Activated CD4-positive, alpha-beta T cell treated with anti-CD3 and anti-CD28 coated beads, Interleukin-2, Interleukin-4, amounts not matched to agents 100 ng/mL and 50 ng/mL, durations not matched to agents 16 hours and 8 hours (primary cell): ENCODE data around the gene LAMP1.
"Not testable (repeated sequence)": the region's sequence is repeated elsewhere in the genome, so short reads cannot be mapped to it uniquely, and the experiment has no call there.

Experiments
- DNase-seq: peaks from one replicate; pipeline ENCODE4 v3.0.0-alpha.2; 2020; ENCODE audit warnings: low spot score

LAMP1 gene

DNA sequence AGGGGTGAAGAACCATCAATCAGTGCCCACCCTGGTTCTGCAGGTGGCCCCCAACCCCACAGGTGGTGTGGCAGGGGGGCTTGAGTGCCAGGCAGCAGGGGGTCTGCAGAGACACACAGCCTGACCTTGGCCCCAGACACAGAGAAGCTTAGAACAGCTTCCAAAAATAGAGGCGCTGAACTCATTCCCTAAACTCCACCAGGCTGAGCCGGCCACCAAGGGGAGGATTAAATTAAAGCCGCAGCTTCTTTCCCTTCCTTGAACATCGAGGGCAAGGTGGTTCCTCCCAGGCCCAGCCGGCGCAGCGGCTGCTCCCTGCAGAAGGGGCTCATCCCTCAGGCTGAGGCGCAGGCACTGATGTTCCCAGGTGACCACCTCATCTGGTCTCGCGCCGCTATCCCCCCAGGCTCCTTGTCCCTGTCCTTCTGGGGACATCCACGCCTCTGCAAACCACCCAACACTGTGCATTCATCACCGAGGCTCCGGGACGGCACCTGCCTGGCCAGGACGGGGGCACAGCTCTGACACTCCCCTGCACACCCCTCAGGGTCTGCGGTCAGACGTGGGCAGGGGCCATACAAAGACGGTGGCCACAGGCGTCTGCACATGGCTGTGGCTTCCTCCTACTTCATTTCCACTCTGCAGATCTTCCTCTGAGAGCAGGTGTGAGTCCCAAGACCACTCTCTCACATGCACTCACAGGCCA is 30.9 kb downstream of the LAMP1 start:
- DNase-seq, result no peak

- no peak for DNase-seq
Observed at GRCh38 chr13:113328851-113329250, 31.8 kb downstream of the LAMP1 start.

GRCh38 chr13:113329656-113330312 is 32.7 kb downstream of the LAMP1 start:
- DNase-seq, result no peak

- DNase-seq, result no peak
Observed at GRCh38 chr13:113332615-113333014, 35.6 kb downstream of the LAMP1 start.

- DNase-seq, result no peak
Observed at GRCh38 chr13:113333076-113333475, 36.0 kb downstream of the LAMP1 start.

GRCh38 chr13:113337556-113337955 is 40.5 kb downstream of the LAMP1 start:
- DNase-seq, result no peak

DNA sequence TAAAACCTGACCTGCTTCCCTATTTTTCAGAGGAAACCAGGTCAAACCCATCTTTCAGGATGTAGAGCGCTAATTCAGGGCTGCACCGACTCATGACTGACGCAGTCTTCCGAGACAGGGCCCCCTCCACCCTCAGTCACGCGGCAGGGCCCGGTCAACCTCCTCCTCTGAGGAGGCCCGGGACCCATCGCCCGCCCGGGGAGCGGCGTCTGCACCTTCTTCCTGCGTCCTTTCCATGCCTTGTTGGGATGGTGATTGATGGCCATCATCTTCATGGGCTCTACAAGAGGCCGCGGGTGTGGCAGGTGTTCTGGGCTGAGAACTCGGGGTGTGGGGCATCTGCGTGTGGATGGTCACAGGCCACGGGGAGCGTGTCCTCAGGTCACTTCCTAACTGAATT is 40.9 kb downstream of the LAMP1 start:
- no peak for DNase-seq

GRCh38 chr13:113338451-113338850 is 41.4 kb downstream of the LAMP1 start:
- DNase-seq, result no peak

DNA sequence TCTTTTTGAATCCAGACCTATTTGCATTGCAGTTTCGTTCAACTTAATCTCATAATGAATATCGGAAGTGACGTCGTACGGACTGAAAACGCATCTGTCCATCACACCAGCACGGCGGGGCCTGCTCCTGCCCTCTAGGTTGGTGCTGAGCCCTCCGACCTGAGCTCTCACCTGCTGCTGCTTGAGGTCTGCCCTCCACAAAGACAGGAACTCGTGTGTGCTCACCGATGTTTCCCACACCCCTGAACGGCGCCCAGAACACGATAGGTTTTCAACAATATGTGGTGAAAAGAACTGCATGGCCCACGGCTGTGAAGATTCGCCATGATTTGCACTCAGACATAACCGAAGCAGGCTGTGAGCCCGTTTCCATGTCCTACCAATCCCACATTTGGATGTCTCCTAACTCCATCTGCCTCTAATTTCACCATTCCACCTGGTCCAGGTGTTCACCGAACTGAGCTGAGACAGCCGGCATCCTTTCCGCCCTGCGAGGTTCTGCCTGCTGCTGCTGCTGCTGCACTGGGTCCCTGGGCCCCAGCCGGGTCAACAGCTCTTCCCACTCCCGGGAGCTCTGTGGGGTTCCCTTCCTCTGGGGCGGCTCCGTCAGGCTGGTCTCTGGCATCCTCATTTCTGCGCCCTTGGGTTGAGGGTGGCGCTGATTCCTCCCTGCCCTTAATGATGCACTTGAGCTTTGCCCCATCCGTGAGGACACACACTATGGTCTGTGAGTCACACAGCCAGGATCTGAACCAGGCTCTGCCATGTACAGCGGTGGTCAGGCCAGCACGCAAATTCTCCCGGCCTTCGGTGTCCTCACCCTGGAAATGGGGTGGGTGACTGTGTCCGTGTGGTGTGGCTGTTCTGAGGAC is 46.0 kb downstream of the LAMP1 start:
- no peak for DNase-seq

- no peak for DNase-seq
Observed at GRCh38 chr13:113343692-113343968, 46.6 kb downstream of the LAMP1 start.

DNA sequence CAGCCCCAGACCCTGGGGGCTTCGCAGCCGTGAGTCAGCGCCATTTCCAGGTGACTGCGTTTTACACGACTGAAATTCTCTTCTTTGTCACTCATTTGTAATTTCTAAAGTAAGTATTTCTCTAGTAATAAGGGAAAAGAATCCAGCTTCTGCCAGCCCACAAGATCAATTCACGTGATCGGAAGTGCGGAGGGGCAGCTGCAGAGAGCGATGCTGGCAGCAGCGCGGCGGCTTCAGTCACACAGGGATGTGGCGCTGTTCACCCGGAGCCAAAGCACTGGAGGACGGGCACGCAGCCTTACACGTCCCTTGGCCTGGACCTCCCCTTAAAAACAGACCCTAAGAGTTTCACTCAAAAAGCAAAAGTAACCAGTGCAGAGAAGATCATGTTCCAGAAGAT is 48.4 kb downstream of the LAMP1 start:
- no peak for DNase-seq

DNA sequence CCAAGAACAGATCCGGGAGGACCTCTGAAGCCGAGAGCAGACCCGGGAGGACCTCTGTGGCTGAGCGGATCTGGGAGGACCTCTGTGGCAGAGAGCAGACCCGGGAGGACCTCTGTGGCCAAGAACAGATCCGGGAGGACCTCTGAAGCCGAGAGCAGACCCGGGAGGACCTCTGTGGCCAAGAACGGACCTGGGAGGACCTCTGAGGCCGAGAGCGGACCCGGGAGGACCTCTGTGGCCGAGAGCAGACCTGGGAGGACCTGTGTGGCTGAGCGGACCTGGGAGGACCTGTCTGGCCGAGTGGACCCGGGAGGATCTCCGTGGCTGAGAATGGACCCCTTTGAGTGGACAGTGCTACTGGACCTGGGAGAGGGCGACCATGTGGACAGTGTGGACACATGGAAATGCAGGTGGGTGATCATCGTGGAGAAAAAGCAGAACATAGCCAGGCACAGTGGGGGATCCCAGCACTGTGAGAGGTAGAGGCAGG is 50.7 kb downstream of the LAMP1 start:
- not testable (repeated sequence) for DNase-seq

DNA sequence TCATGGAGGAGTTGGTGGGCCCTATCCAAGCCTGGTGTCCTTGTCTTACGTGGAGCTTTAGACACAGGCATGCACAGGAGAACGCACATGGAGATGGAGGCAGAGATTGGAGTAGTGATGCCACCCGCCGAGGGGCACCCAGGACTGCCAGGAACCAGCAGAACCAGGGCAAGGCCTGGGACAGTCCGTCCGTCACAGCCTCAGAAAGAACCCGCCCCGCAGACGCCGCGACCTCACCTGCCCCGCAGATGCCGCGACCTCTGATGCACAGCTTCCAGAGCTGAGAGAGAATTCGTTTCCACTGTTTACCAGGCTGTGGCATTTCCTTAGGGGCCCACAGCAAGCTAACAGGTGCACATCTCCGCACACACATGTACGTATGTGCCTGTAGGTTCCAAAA is 51.6 kb downstream of the LAMP1 start:
- DNase-seq, result no peak

- no peak for DNase-seq
Observed at GRCh38 chr13:113349050-113349449, 52.0 kb downstream of the LAMP1 start.

DNA sequence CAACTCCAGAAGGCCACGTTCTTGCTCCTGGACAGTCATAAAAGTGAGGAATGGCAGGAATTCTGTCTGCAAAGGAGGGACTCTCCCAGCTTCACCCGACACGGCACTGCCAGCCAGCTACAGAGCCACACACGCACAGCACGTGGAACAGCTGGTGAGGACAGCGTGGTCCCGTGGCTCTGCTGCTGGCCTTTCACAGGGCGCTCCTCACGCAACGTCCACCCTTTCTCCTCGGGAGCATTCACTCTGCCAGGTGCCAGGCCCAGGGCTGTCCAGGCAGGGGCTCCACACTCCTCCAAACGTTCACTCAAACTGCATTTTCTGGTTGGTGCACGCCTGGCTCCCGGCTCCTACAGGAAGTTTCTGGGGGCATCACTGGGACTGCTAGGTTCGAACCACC is 52.5 kb downstream of the LAMP1 start:
- DNase-seq, result no peak

DNA sequence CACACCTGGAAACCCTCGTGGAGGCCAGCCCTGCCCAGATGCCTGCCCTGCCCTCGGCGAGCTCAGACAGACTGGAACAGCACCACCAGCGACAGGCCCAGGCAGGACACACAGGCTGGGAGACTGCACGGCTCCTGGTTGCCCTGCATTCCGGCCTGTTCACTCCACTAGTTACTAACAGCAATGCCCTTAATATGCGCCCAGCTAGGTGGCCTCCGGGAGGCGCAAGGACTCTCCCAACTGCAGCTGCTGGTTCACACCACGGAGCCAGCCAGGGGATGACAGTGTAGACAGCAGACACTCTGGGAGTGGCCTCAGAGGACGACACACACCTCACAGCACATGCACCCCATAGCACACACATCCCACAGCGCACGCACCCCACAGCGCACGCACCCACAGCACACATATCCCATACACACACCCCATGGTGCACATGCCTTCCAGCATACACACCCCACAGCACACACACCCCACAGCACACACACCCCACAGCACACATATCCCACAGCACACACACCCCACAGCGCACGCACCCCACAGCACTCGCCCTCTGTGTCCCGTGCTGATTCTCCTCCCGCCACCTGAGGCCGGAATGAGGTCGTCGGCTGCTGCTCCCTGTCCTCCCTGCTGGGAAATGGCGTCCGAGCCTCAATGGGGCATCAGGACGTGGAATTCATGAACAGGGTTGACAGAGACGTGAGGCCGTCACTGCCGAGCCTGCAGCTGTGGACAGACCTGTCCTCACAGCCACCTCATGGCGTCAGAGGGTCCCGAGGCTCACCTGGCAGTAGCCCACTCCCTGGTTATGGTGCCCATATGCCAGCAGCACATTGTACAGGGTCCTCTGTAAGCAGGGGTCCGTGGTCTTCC is 53.3 kb downstream of the LAMP1 start:
- DNase-seq, result no peak

DNA sequence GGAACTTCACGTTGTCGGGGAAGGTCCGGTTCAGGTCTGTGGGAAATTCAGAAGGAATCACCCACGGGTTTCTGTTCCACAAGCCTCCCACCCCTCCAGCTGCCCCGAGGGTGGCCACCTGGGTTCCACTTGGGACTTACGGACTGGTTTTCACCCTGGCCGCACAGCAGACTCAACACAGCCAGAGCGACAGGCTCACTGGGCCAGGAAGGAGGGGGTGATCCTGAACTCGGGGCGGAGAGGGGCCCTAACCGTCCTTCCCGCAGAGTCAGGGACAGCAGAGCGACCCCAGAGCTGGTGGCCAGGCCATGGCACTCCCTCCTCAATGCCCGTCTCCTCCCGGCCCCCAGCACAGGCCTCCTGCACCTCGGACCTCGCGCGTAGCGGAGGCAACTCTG is 53.9 kb downstream of the LAMP1 start:
- no peak for DNase-seq

- no peak for DNase-seq
Observed at GRCh38 chr13:113351514-113352026, 54.5 kb downstream of the LAMP1 start.

DNA sequence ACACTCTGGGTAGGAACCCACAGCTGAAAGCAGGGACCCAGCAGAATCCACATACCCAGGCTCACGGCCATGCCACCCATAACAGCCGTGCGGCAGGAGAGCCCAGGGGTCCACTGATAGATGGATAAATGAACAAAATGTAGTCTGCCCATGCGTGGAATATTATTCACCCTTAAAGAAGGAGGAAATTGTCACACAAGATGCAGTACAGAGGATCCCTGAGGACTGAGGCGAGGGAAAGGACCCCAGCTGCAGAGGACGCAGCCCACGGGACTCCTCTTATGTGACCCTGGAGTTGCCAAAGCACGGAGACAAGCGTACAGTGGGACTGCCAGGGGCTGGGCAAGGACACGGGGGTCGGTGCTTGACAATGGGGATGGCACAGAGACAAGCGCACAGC is 56.2 kb downstream of the LAMP1 start:
- no peak for DNase-seq

DNA sequence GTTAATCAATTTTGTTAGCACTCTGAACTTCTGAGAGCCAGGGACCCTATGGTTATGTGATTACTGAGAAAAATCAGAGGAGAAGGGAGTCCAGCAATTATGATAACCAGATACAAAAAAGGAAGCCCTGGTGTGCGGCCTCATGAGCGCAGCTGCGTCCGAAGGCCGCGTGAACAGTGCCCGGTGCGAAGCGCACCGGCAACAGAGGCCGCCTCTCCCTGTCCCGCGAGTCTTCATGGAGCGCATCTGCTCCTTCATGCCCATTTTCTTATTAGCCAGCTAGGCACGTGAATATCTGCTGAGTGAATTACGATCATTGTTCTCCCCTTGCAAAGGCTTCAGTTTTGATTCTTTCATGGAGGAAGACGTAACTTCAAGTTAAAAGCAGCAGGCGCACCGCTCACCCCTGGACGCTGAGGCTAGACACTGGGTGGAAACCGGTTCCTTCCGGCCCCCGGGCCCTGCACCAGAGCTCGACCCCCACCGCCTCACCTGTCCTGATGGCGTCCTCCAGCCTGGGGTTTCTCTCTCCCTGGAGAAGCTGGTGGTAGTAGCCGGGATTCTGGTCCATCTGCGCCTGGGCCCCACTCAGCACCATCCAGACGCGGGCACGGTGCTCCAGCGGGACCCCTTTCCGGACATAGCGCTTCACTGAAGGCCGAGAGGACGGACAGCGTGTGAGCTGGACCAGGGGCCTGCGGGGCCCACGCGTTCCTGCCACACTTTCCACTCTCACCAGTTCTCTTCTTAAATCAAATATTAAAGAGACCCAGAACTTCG is 58.0 kb downstream of the LAMP1 start:
- no peak for DNase-seq

DNA sequence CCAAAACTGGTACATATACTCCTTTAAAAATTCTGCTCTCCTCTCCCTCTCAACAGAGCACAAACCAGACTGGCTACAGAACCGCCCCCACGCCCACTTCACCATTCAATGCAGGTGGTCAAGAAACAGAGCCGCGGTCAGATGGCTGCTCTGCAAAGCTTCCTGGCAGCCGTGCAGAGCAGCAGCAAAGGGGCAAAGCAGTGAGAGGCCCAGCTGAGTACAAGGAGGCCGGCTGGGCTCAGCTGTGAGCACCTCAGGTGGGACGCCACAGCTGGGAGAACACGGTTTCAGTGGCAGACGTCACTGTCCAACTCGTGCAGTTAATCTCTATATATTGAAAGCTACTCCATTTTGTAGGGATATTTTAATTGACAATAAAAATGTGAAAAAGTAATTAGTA is 58.6 kb downstream of the LAMP1 start:
- no peak for DNase-seq
